CD4-positive, alpha-beta T cell (primary cell): ENCODE data around the gene FAM171A1. TPM values are rescaled to one million over a fixed set of nuclear protein-coding genes. Genes with fewer than 3 reads are reported as not detected.

Source experiments
- ATAC-seq: fragments of 200-7000 bp; cut with Tn5 transposase; one replicate; pipeline ENCODE4 v1.10.0; 2022; ENCODE audit warnings: mild to moderate bottlenecking; ENCODE audit not compliant: poor library complexity
- CTCF ChIA-PET: fragments of 350-600 bp; sonication (Branson Sonifier 250); formaldehyde crosslinking; loops from one replicate; lab custom pipeline; 2021; ENCODE audit warnings: antibody characterized with exemption, inconsistent platforms; lab: Charles Lee
- POLR2A ChIA-PET: fragments of 350-600 bp; sonication (Branson Sonifier 250); formaldehyde crosslinking; loops from one replicate; lab custom pipeline; 2021; ENCODE audit warnings: antibody characterized with exemption, inconsistent platforms; lab: Charles Lee
- DNase-seq, 14 experiments: peaks; one replicate each; pipeline ENCODE4 v3.0.0-alpha.2; 2013 to 2020; ENCODE audit warnings: mixed read lengths in 2 of 14
- H3K27ac ChIP-seq, 2 donors: one replicate each; pipeline versions ENCODE4 v1.5.1 to v1.7.0; 2013; ENCODE audit warnings: low read length in 2 of 2, low read depth in 1 of 2, mild to moderate bottlenecking in 1 of 2
- H3K27me3 ChIP-seq, 2 experiments: 1 replicate in 1 of 2; 2 replicates in 1 of 2; pipeline versions ENCODE4 v1.6.1 to v1.7.0; 2013; ENCODE audit warnings: low read length in 2 of 2, control low read depth in 1 of 2, mild to moderate bottlenecking in 1 of 2, moderate library complexity in 1 of 2; ENCODE audit not compliant: insufficient read depth in 2 of 2, control insufficient read depth in 1 of 2
- H3K36me3 ChIP-seq: one replicate; pipeline ENCODE4 v1.6.1; 2013; ENCODE audit warnings: low read length, control low read depth; ENCODE audit not compliant: insufficient read depth
- H3K4me1 ChIP-seq: one replicate; pipeline ENCODE4 v1.6.1; 2013; ENCODE audit warnings: low read length, control low read depth; ENCODE audit not compliant: insufficient read depth
- H3K4me3 ChIP-seq: one replicate; pipeline ENCODE4 v1.5.1; 2013; ENCODE audit warnings: mild to moderate bottlenecking, low read length, moderate library complexity
- H3K9me3 ChIP-seq, 2 experiments: 1 replicate in 1 of 2; 2 replicates in 1 of 2; pipeline versions ENCODE4 v1.6.1 to v1.7.0; 2013; ENCODE audit warnings: low read length in 2 of 2, mild to moderate bottlenecking in 2 of 2, control low read depth in 1 of 2, moderate library complexity in 1 of 2; ENCODE audit not compliant: control insufficient read depth in 1 of 2, insufficient read depth in 1 of 2
- H3K27ac Mint-ChIP-seq: one replicate; pipeline ENCODE4 v1.8.0; 2020; ENCODE audit warnings: mixed read lengths
- H3K27me3 Mint-ChIP-seq: one replicate; pipeline ENCODE4 v1.8.0; 2021; ENCODE audit warnings: mixed read lengths
- H3K36me3 Mint-ChIP-seq: one replicate; pipeline ENCODE4 v1.8.0; 2021; ENCODE audit warnings: low read depth, mixed read lengths
- H3K4me1 Mint-ChIP-seq: one replicate; pipeline ENCODE4 v1.8.0; 2021; ENCODE audit warnings: low read depth, mixed read lengths
- H3K4me3 Mint-ChIP-seq: one replicate; pipeline ENCODE4 v1.8.0; 2020; ENCODE audit warnings: mild to moderate bottlenecking, mixed read lengths
- H3K9me3 Mint-ChIP-seq: one replicate; pipeline ENCODE4 v1.8.0; 2020; ENCODE audit warnings: mixed read lengths
- CTCF ChIP-seq: fragments of 200-600 bp; IDR thresholded peaks from one replicate; pipeline ENCODE4 v1.8.0; 2022; ENCODE audit warnings: antibody characterized with exemption, mild to moderate bottlenecking
- intact Hi-C, 2 experiments: fragments of 100-400 bp; cut with DNase I in 1 of 2; cut with micrococcal nuclease in 1 of 2; formaldehyde crosslinking; loops; one replicate each; pipeline versions ENCODE4 v1.15.1 to v1.9.0; 2023 to 2025; cut with DNase I, micrococcal nuclease
- total RNA-seq, 174 experiments: library from RNA in 2 of 174; stranded (reverse) in 2 of 174; gene quantifications; one replicate each; pipeline ENCODE4 v1.2.3 and lab custom pipeline; 2021 to 2026

Gene FAM171A1
- total RNA-seq, 2 experiments from 2014 or later: 1.8 to 2.6 TPM

DNA sequence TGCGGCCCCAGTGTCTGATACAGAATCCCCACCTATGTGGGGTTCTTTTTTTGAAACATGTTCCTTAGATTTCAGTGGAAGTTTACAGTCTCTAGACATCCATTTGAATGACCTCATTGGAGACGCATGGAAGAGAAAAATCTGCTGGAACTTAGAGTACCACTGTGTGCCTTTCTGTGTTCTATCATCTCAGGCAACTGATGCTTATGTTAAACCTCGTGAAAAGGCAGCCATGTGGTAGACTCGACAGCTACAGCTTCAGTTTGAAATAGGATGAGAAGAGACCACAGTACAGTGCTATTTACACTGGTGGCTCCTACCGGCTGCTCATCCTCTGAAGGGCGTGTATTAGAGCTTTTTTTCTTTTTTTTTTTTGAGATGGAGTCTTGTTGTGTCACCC lies 74.4 kb downstream of the FAM171A1 start:
- H3K9me3 ChIP-seq: no peaks in the 10 kb centered on the region
- no peak overlapping the region for H3K4me3 Mint-ChIP-seq
- no peak for DNase-seq
- no peaks in the 10 kb centered on the region for H3K27me3 ChIP-seq
- intact Hi-C loops: no loop called here
- no peaks in the 10 kb centered on the region for H3K36me3 ChIP-seq
- H3K27me3 Mint-ChIP-seq: no peaks in the 10 kb centered on the region
- no peak overlapping the region for H3K27ac ChIP-seq
- POLR2A ChIA-PET: no interaction called here
- no peak overlapping the region for H3K27ac Mint-ChIP-seq
- CTCF ChIA-PET: no interaction called here
- TF ChIP-seq CTCF: no peak
- ATAC-seq: no peak
- no peak overlapping the region for H3K4me3 ChIP-seq
- H3K36me3 Mint-ChIP-seq: no peaks in the 10 kb centered on the region
- no peaks in the 10 kb centered on the region for H3K9me3 Mint-ChIP-seq
- H3K4me1 Mint-ChIP-seq: no peaks in the 10 kb centered on the region
- no peaks in the 10 kb centered on the region for H3K4me1 ChIP-seq

GRCh38 chr10:15295537-15296325 lies 75.4 kb downstream of the FAM171A1 start:
- Histone ChIP-seq H3K4me3 (no peak overlapping the region), H3K36me3 (no peaks in the 10 kb centered on the region), H3K27ac (no peak overlapping the region), H3K27me3 (no peaks in the 10 kb centered on the region), H3K9me3 (no peaks in the 10 kb centered on the region), H3K4me1 (no peaks in the 10 kb centered on the region)
- Mint-ChIP-seq H3K27ac (no peak overlapping the region), H3K4me1 (no peaks in the 10 kb centered on the region), H3K9me3 (no peaks in the 10 kb centered on the region), H3K27me3 (no peaks in the 10 kb centered on the region), H3K36me3 (no peaks in the 10 kb centered on the region), H3K4me3 (no peak overlapping the region)
- ATAC-seq: no peak
- ChIA-PET CTCF (no interaction called here), POLR2A (no interaction called here)
- TF ChIP-seq CTCF: no peak
- intact Hi-C loops: no loop called here
- DNase-seq: no peak

- Histone ChIP-seq H3K9me3 (no peaks in the 10 kb centered on the region), H3K27me3 (no peaks in the 10 kb centered on the region), H3K4me3 (no peak overlapping the region), H3K27ac (no peak overlapping the region), H3K36me3 (no peaks in the 10 kb centered on the region), H3K4me1 (no peaks in the 10 kb centered on the region)
- POLR2A ChIA-PET: no interaction called here
- ATAC-seq (no peak), DNase-seq (no peak)
- Mint-ChIP-seq H3K9me3 (no peaks in the 10 kb centered on the region), H3K27ac (no peak overlapping the region), H3K4me3 (no peak overlapping the region), H3K4me1 (no peaks in the 10 kb centered on the region), H3K27me3 (no peaks in the 10 kb centered on the region), H3K36me3 (no peaks in the 10 kb centered on the region)
- TF ChIP-seq CTCF: no peak
- intact Hi-C loops: no loop called here
- CTCF ChIA-PET: no interaction called here
These were observed 76.9 kb downstream of the FAM171A1 start for GRCh38 chr10:15293862-15294842.
